ENCODE results near the gene CRAMP1. TPM values are rescaled to one million over a fixed set of nuclear protein-coding genes. Genes with fewer than 3 reads are reported as not detected.

CRAMP1 gene
- total RNA-seq, 1 donor from 2014 or later = 10.7 TPM

DNA sequence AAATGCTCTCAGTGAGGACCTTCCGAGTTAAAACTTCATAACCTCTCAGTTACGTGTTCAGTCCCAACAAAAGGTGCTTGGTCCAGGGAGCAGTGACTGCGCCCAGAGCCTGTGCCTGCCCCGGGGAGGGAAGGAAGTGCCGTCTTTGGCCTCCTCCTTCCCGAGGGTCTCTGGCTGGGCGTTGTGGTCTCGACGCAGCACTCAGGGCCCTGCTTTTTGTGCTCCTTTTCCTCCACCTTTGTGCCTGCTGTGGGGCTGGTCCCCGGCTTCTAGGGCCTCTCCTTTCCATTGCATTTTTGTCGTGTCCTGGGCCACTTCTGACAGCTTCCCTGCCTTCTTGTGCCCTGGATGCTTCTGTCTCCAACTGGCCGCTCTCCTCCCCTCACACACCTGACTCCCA, 29.1 kb downstream of the CRAMP1 start:
- H3K27me3 ChIP-seq (ENCODE audit: control insufficient read depth, insufficient read depth, low read length) = no peaks in the 10 kb centered on the region
- peaks cover 5% of the 10 kb centered on the region for H3K36me3 ChIP-seq (ENCODE audit: control insufficient read depth, insufficient read depth, low read length)
- H3K4me3 ChIP-seq (ENCODE audit: low read depth, low read length) = no peak overlapping the region
- no peak for DNase-seq (ENCODE audit: low read depth)
- TF ChIP-seq, protein P1, sequence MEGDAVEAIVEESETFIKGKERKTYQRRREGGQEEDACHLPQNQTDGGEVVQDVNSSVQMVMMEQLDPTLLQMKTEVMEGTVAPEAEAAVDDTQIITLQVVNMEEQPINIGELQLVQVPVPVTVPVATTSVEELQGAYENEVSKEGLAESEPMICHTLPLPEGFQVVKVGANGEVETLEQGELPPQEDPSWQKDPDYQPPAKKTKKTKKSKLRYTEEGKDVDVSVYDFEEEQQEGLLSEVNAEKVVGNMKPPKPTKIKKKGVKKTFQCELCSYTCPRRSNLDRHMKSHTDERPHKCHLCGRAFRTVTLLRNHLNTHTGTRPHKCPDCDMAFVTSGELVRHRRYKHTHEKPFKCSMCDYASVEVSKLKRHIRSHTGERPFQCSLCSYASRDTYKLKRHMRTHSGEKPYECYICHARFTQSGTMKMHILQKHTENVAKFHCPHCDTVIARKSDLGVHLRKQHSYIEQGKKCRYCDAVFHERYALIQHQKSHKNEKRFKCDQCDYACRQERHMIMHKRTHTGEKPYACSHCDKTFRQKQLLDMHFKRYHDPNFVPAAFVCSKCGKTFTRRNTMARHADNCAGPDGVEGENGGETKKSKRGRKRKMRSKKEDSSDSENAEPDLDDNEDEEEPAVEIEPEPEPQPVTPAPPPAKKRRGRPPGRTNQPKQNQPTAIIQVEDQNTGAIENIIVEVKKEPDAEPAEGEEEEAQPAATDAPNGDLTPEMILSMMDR (IDR thresholded peaks at IDR 0.05; ENCODE audit: insufficient read depth, low read length, poor library complexity, severe bottlenecking) = no peak

DNA sequence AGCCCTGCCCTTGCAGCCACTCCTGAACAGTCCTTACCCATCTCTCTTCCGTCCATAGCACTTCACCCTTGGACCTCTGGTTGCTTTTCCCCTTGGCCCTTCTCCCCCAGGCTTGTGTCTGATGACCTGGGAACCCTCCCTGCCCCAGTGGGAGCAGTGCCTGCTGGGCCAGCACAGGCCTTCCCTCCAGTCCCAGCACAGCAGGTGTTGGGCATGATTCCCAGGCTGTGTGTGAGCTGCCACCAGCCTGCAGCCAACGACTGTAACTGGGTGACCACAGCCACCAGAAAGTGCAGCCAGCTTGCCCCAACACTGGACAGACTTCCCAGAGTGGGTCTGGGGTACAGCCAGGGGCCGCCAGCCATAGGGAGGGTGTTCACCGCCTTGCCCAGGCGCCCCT, 30.0 kb downstream of the CRAMP1 start:
- TF ChIP-seq, protein P1 (IDR thresholded peaks at IDR 0.05; ENCODE audit: insufficient read depth, low read length, poor library complexity, severe bottlenecking) = no peak
- no peak overlapping the region for H3K4me3 ChIP-seq (ENCODE audit: low read depth, low read length)
- DNase-seq (ENCODE audit: low read depth) = no peak
- H3K36me3 ChIP-seq (ENCODE audit: control insufficient read depth, insufficient read depth, low read length) = peaks cover 5% of the 10 kb centered on the region
- H3K27me3 ChIP-seq (ENCODE audit: control insufficient read depth, insufficient read depth, low read length) = no peaks in the 10 kb centered on the region

DNA sequence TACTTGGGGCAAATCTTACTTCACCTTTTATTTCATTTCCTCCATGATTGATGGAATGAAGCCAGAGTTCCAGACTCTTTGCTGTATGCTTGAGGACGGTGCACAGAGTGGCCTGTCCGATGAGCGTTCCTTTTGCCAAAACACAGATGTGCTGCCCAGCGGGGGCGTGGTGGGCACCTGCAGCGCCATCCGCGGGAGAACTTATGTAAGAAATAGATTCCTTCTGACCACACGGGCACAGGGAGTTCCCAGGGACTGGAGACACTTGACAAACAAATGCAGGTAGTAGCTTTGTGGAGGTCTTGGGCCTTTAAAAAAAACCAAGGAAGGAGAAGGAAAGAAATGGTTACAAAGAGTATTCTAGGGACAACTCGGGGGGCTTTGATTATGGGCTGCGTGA, 30.6 kb downstream of the CRAMP1 start:
- Histone ChIP-seq H3K27me3 (ENCODE audit: control insufficient read depth, insufficient read depth, low read length) (no peaks in the 10 kb centered on the region), H3K36me3 (ENCODE audit: control insufficient read depth, insufficient read depth, low read length) (peaks cover 5% of the 10 kb centered on the region), H3K4me3 (ENCODE audit: low read depth, low read length) (no peak overlapping the region)
- no peak for DNase-seq (ENCODE audit: low read depth)
- TF ChIP-seq, protein P1 (IDR thresholded peaks at IDR 0.05; ENCODE audit: insufficient read depth, low read length, poor library complexity, severe bottlenecking) = no peak

DNA sequence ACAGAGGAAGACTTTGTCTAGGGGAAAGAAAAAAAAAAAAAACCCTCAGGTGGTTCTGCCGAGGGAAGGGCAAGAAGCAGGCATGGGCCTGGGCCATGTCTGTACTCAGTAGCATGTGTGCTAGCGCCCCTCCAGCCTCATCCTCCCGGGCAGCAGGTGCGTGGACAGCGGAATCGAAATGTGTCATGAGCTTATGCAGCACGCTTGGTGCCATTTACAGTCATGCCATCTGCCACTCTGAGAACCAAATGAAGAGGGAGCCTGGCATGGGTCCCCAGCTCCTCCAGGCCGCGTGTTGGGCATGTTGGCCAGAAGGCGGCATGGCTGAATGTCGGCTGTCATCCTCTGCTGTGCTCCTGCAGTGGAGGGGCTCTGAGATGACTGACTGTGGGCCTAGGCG, 31.4 kb downstream of the CRAMP1 start:
- TF ChIP-seq, protein P1 (IDR thresholded peaks at IDR 0.05; ENCODE audit: insufficient read depth, low read length, poor library complexity, severe bottlenecking) = no peak
- Histone ChIP-seq H3K27me3 (ENCODE audit: control insufficient read depth, insufficient read depth, low read length) (no peaks in the 10 kb centered on the region), H3K36me3 (ENCODE audit: control insufficient read depth, insufficient read depth, low read length) (peaks cover 5% of the 10 kb centered on the region), H3K4me3 (ENCODE audit: low read depth, low read length) (no peak overlapping the region)
- no peak for DNase-seq (ENCODE audit: low read depth)

DNA sequence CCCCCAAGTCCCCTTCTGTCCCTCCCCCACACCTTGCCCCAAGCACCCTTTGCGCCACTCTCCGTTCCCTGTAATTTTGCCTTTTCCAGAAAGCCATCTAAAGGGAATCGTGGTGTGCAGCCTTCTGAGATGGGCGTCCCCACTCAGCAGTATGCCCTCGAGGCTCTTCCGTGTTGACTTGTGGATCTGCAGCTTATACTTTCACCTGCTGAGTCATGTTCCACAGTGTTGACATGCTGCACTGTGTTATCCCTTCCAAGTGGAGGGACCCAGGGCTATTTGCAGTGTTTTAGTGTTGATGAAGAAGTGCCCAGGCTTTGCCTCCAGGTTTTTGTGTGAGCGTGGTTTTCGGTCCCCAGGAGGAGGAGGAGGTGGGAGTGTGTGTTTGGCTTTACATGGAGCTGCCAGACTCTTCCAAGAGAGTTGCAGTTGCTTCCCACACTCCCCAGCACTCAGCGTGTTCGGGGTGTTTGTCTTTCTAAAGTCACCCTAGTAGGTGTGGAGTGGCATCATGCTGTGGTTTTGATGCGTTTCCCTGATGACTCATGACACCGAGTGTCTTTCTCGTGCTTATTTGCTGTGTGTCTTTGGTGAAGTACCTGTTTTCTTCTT, 33.9 kb downstream of the CRAMP1 start:
- DNase-seq (ENCODE audit: low read depth) = no peak
- TF ChIP-seq, protein P1 (IDR thresholded peaks at IDR 0.05; ENCODE audit: insufficient read depth, low read length, poor library complexity, severe bottlenecking) = no peak
- Histone ChIP-seq H3K36me3 (ENCODE audit: control insufficient read depth, insufficient read depth, low read length) (peaks cover 6% of the 10 kb centered on the region), H3K4me3 (ENCODE audit: low read depth, low read length) (no peak overlapping the region), H3K27me3 (ENCODE audit: control insufficient read depth, insufficient read depth, low read length) (no peaks in the 10 kb centered on the region)

DNA sequence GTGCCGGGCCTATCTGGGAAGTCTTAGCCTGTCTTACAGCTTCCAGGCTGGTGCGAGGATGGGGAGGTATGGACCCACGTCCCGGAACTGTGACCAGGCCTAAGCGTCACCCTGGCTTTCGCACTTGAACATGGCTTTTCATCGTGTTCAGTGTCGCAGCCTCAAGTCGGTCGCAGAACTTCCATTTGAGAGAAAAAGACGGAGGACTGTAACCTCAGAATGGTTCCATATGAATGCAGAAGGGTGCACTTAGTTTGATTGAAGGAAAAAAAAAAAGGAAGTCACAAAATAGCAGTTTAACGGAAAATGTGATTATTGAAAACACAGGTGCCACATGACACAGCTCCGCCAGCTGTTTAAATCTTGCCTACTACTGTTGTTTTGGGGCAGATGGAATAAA, 35.7 kb downstream of the CRAMP1 start:
- H3K27me3 ChIP-seq (ENCODE audit: control insufficient read depth, insufficient read depth, low read length) = no peaks in the 10 kb centered on the region
- no peak overlapping the region for H3K4me3 ChIP-seq (ENCODE audit: low read depth, low read length)
- DNase-seq (ENCODE audit: low read depth) = no peak
- TF ChIP-seq, protein P1 (IDR thresholded peaks at IDR 0.05; ENCODE audit: insufficient read depth, low read length, poor library complexity, severe bottlenecking) = no peak
- peaks cover 7% of the 10 kb centered on the region for H3K36me3 ChIP-seq (ENCODE audit: control insufficient read depth, insufficient read depth, low read length)

Measured in kidney epithelial cell (primary cell).